ENCODE measurements around the gene CYRIA.

Gene CYRIA

GRCh38 chr2:16686641-16687040 is 21.0 kb upstream of the CYRIA start:
- Histone ChIP-seq H3K9me3 (no peaks in the 10 kb centered on the region), H3K4me3 (ENCODE audit: low read depth in 1 of 2, low read length in 1 of 2) (no peak overlapping the region), H3K27me3 (no peaks in the 10 kb centered on the region), H3K27ac (no peak overlapping the region), H3K36me3 (no peaks in the 10 kb centered on the region), H3K4me1 (ENCODE audit: control insufficient read depth in 1 of 2, insufficient read depth in 1 of 2, low read depth in 1 of 2, low read length in 1 of 2) (no peaks in the 10 kb centered on the region)
- no peak for TF ChIP-seq CTCF (IDR thresholded peaks at IDR 0.05)

GRCh38 chr2:16685340-16685715 is 19.7 kb upstream of the CYRIA start:
- H3K27ac ChIP-seq: no peak overlapping the region
- no peak for TF ChIP-seq CTCF (IDR thresholded peaks at IDR 0.05)
- H3K4me1 ChIP-seq (ENCODE audit: control insufficient read depth in 1 of 2, insufficient read depth in 1 of 2, low read depth in 1 of 2, low read length in 1 of 2): no peaks in the 10 kb centered on the region

DNA sequence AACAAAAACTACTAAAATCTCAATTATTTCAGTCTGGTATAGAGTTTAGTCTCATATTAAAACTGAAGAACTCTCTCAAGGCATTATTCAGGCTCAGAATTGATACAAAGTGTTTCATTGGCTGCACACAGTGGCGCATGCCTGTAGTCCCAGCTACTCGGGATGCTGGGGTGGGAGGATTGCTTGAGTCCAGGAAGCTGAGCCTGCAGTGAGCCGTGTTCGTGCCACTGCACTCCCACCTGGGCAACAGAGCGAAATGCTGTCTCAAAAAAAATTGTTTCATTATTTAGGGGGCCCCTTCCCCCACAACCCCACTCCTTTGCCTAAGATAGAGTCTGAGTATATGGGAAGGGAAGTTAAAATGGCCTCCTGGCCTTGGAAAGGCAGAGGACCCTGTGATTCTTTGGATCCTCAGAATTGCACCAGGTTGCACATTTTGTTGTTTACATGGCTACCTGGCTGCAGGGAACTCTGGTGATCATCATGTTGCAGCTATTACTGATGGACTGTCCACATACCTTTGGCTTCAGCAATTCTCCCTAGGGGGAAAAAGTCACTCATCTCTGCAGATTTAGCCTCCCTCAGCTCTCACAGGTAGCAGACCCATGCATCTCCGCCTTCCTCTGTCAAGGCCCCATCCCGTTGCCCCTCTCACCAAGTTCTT is 19.2 kb upstream of the CYRIA start:
- Histone ChIP-seq H3K9me3 (no peaks in the 10 kb centered on the region), H3K4me3 (ENCODE audit: low read depth in 1 of 2, low read length in 1 of 2) (no peak overlapping the region), H3K27me3 (no peaks in the 10 kb centered on the region), H3K4me1 (ENCODE audit: control insufficient read depth in 1 of 2, insufficient read depth in 1 of 2, low read depth in 1 of 2, low read length in 1 of 2) (no peaks in the 10 kb centered on the region), H3K36me3 (no peaks in the 10 kb centered on the region), H3K27ac (no peak overlapping the region)
- no peak for TF ChIP-seq CTCF (IDR thresholded peaks at IDR 0.05)

More at GRCh38 chr2:16685340-16685715, 19.7 kb upstream of the CYRIA start:
- H3K9me3 ChIP-seq: no peaks in the 10 kb centered on the region
- H3K36me3 ChIP-seq: no peaks in the 10 kb centered on the region
- no peak overlapping the region for H3K4me3 ChIP-seq (ENCODE audit: low read depth in 1 of 2, low read length in 1 of 2)
- no peaks in the 10 kb centered on the region for H3K27me3 ChIP-seq

- H3K27me3 ChIP-seq: no peaks in the 10 kb centered on the region
- no peak overlapping the region for H3K27ac ChIP-seq
- no peaks in the 10 kb centered on the region for H3K36me3 ChIP-seq
- no peaks in the 10 kb centered on the region for H3K4me1 ChIP-seq (ENCODE audit: control insufficient read depth in 1 of 2, insufficient read depth in 1 of 2, low read depth in 1 of 2, low read length in 1 of 2)
- TF ChIP-seq CTCF (IDR thresholded peaks at IDR 0.05): no peak
- H3K9me3 ChIP-seq: no peaks in the 10 kb centered on the region
- no peak overlapping the region for H3K4me3 ChIP-seq (ENCODE audit: low read depth in 1 of 2, low read length in 1 of 2)
Observed at GRCh38 chr2:16683576-16683975, 17.9 kb upstream of the CYRIA start.

DNA sequence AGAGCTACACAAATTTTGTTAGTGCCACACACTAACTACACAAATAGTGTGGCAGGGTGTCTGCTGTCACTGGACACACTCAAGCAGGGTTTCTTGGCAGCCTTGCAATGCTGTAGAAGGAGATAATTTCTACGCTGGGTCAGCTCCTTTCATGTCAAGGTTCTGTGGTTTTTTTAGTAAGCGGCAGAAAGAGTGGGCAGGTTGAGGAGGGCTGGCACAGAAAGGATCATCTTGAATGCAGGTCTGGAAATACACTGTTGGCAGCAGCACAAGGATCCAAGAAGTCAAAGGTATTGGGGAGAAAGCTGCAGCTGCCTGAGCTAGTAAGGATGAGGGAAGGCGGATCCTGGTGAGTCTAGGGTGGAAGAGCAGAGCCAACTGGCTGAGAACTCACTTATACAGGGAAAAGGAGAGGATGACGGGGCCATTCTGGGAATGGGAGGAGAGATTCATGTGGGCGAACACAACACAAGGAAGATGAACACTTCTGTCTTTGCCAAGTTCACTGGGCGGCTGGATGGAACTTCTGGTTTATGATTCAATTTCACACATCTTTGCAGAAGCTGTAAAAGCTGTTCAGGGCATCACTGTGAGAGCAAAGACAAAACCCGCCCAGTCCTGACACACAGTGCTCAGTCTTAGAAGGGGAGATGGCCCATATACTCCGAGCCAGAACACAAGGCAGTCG is 16.9 kb upstream of the CYRIA start:
- Histone ChIP-seq H3K9me3 (peaks cover 6% of the 10 kb centered on the region), H3K36me3 (no peaks in the 10 kb centered on the region), H3K4me1 (ENCODE audit: control insufficient read depth in 1 of 2, insufficient read depth in 1 of 2, low read depth in 1 of 2, low read length in 1 of 2) (no peaks in the 10 kb centered on the region), H3K4me3 (ENCODE audit: low read depth in 1 of 2, low read length in 1 of 2) (no peak overlapping the region), H3K27ac (no peak overlapping the region), H3K27me3 (no peaks in the 10 kb centered on the region)
- no peak for TF ChIP-seq CTCF (IDR thresholded peaks at IDR 0.05)

All from neutrophil (primary cell).